Pancreas (tissue), 10 donors: Measurements from ENCODE around the gene CHSY3. TPM values are rescaled to one million over a fixed set of nuclear protein-coding genes. Genes with fewer than 3 reads are reported as not detected.
A peak's percentile ranks its signal among the peaks of the same experiment; 100 is the strongest.

ENCODE experiments used
- ATAC-seq, 4 donors: fragments of 200-7000 bp; cut with Tn5 transposase; one replicate each; pipeline versions ENCODE4 v1.8.0 to v1.9.1; 2020; ENCODE audit warnings: mild to moderate bottlenecking in 4 of 4, moderate library complexity in 4 of 4
- DNase-seq, 6 donors: peaks; one replicate each; pipeline ENCODE4 v3.0.0-alpha.2; 2020
- FAIRE-seq: peaks from 2 replicates; lab custom pipeline; 2012; peaks lifted over from hg19 to GRCh38; lab: Jason Lieb, UNC
- H3K27ac ChIP-seq, 4 donors: fragments of 200-600 bp; sonication (generic); 1 replicate in 3 of 4; 2 replicates in 1 of 4; pipeline versions ENCODE4 v1.5.0 to v1.8.0; 2020
- H3K27me3 ChIP-seq, 4 donors: fragments of 200-600 bp; one replicate each; pipeline ENCODE4 v1.8.0; 2021
- H3K36me3 ChIP-seq, 3 donors: fragments of 200-600 bp; sonication (generic) in 1 of 3; one replicate each; pipeline versions ENCODE4 v1.5.0 to v1.8.0; 2020 to 2021
- H3K4me1 ChIP-seq, 3 donors: fragments of 200-600 bp; one replicate each; pipeline ENCODE4 v1.8.0; 2021
- H3K4me3 ChIP-seq, 4 donors: fragments of 200-600 bp; sonication (generic) in 2 of 4; one replicate each; pipeline versions ENCODE4 v1.5.0 to v1.8.0; 2020 to 2021
- H3K9me3 ChIP-seq, 4 donors: fragments of 200-600 bp; one replicate each; pipeline ENCODE4 v1.8.0; 2021
- WGBS, 2 donors: extraction: QIAGEN DNeasy Blood & Tissue Kit; methylation state at CpG; one replicate each; pipeline ENCODE4 v1.1.7; 2013; 5-methylcytosine and 5-hydroxymethylcytosine counted together
- intact Hi-C, 3 donors: fragments of 100-400 bp; cut with DNase I; formaldehyde crosslinking; loops; one replicate each; pipeline versions ENCODE4 v1.11.1 to v1.14.2; 2022
- polyA plus RNA-seq, 2 donors: library from polyadenylated mRNA; stranded (reverse); fragments of 200-250 nt; gene quantifications; one replicate each; pipeline ENCODE4 v1.2.3, GENCODE V29; 2013
- total RNA-seq, 6 donors: library from RNA; stranded (reverse); fragmentation: NEBNext Ultra II Directional in 4 of 6; extraction: Animal tissue kit (Norgen Biotek cat#: 25700) in 4 of 6; gene quantifications; one replicate each; pipeline versions ENCODE4 v1.2.1 to v1.2.4, GENCODE V29; 2021 to 2023
- TF ChIP-seq, protein P1 (sequence below), 4 donors: fragments of 200-600 bp; sonication (generic) in 3 of 4; IDR thresholded peaks; one replicate each; pipeline versions ENCODE4 v1.5.0 to v1.8.0; 2021; ENCODE audit warnings: antibody characterized with exemption in 4 of 4
- donor health status: healthy with polysubstance abuse.
- donor health status: DM: no; HTN: no; CAD: no; lungs with moderate emphysema.
- donor health status: DM: no; HTN: no; CAD: no.
- donor health status: control.
- donor health status: control.
- donor health status: Bipolar disorder and iron deficiency.
- donor health status: DM: yes; HTN: yes; CAD: no.
- donor health status: DM: no; HTN: no; CAD: no.
- donor health status: DM: no; HTN: no; CAD: no.
- donor health status: DM: yes; HTN: yes; CAD: no.

Gene CHSY3
- total and polyA plus RNA-seq, 8 donors: 0.07 to 1.2 (median 0.16) TPM

DNA sequence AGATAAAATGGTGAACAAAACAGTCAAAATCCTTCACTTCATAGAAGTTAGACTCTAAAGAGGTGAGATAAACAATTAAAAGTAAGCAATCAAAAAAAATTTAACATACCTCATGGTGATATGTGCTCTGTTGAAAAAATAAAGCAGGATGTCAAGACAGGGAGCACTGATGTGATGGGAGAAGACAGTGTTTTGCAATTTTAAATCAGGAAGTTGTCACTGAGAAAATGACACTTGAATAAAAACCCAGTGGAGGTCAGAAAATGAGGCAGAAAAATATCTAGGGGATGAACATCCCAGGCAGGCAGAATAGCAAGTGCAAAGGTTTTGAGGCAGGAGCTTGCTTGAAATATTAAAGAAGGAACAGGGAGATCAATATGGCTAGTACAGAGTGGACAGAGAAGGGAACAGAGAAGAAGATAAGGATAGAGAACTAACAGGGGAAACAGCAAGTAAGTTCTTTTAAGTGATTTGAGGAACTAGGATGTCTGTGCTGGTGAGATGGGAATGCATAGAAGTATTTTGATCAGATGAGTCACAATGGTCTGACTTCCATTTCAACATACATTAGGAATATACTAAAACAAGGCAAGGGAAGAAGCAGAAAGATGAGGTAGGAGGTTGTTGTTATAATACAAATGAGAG, 130.4 kb downstream of the CHSY3 start:
- no peak for DNase-seq
- Histone ChIP-seq H3K36me3 (no peaks in the 10 kb centered on the region), H3K27ac (no peak overlapping the region), H3K9me3 (no peaks in the 10 kb centered on the region), H3K4me1 (no peaks in the 10 kb centered on the region), H3K27me3 (no peaks in the 10 kb centered on the region), H3K4me3 (no peak overlapping the region)
- ATAC-seq: peak in 2 of 4 donors; percentile 25 to 51
- FAIRE-seq: no peak
- intact Hi-C loops: no loop called here
- TF ChIP-seq, protein P1, sequence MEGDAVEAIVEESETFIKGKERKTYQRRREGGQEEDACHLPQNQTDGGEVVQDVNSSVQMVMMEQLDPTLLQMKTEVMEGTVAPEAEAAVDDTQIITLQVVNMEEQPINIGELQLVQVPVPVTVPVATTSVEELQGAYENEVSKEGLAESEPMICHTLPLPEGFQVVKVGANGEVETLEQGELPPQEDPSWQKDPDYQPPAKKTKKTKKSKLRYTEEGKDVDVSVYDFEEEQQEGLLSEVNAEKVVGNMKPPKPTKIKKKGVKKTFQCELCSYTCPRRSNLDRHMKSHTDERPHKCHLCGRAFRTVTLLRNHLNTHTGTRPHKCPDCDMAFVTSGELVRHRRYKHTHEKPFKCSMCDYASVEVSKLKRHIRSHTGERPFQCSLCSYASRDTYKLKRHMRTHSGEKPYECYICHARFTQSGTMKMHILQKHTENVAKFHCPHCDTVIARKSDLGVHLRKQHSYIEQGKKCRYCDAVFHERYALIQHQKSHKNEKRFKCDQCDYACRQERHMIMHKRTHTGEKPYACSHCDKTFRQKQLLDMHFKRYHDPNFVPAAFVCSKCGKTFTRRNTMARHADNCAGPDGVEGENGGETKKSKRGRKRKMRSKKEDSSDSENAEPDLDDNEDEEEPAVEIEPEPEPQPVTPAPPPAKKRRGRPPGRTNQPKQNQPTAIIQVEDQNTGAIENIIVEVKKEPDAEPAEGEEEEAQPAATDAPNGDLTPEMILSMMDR (IDR thresholded peaks at IDR 0.05): no peak

DNA sequence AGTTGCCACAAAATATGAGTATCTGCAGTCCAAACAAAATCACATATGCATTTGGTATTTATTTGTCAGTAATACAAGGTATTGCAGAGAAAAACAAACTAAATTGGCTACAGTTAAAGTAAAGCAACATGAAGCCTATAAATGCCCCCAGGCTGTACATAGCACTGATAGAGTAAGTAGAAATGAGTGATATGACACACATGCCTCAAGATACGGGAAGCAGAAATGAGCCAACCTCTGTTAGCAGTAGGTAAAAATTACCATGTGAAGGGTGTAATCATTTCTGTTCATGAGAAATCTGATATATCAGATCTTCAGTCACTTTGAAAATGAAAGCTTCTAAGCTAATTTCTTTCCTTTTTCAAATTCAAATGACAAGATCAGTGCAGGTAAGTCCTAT, 131.1 kb downstream of the CHSY3 start:
- DNase-seq (no peak), FAIRE-seq (no peak), ATAC-seq (no peak)
- no peaks in the 10 kb centered on the region for H3K36me3 ChIP-seq
- H3K4me3 ChIP-seq: no peak overlapping the region
- no peaks in the 10 kb centered on the region for H3K9me3 ChIP-seq
- intact Hi-C loops: no loop called here
- 70 to 71% methylated on average over 1 of the region's 1 CpG for WGBS, 2 donors
- no peaks in the 10 kb centered on the region for H3K4me1 ChIP-seq
- H3K27me3 ChIP-seq: no peaks in the 10 kb centered on the region
- TF ChIP-seq, protein P1 (IDR thresholded peaks at IDR 0.05): no peak
- H3K27ac ChIP-seq: no peak overlapping the region

DNA sequence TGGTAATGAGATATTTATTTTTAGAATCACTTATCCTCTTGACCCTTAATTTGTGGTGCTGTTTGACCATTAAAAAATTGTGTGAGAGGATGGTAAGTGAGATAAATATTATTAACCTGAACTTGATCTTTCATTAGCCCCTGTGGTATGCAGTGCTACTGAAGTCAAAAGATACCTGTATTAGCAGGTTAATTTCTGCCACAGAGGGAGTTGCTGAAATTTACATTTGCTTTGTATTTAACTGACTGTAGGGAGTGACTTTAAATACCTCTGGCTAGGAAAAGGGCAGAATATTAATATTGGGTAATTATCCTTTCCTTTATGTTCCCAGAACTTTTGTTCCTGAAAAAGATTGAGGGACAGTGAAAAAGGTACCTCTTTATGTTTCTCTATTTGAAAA, 133.6 kb downstream of the CHSY3 start:
- FAIRE-seq (no peak), DNase-seq (no peak), ATAC-seq (no peak)
- H3K36me3 ChIP-seq: no peaks in the 10 kb centered on the region
- intact Hi-C loops: no loop called here
- no peaks in the 10 kb centered on the region for H3K9me3 ChIP-seq
- H3K4me1 ChIP-seq: no peaks in the 10 kb centered on the region
- no peak overlapping the region for H3K27ac ChIP-seq
- H3K27me3 ChIP-seq: no peaks in the 10 kb centered on the region
- no peak overlapping the region for H3K4me3 ChIP-seq
- TF ChIP-seq, protein P1 (IDR thresholded peaks at IDR 0.05): no peak

DNA sequence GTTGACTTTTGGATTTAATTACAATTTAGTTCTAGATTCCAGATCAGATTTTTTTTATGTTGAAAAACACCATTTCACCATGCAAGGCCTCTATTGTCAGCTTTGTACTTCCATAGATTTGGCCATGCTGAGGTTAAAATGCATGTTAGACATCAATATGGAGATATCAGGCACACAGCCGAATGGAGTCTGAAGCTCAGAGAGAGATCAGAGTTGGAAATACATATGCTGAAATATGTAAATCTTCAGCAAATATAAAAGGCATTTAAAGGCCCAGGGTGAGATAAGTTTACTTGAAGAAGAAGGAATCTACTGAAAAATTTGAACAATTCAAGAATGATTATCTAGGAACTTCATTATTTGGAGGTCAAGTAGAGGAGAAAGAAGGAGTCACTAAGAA, 139.6 kb downstream of the CHSY3 start:
- H3K27ac ChIP-seq: no peak overlapping the region
- no peak overlapping the region for H3K4me3 ChIP-seq
- H3K9me3 ChIP-seq: no peaks in the 10 kb centered on the region
- TF ChIP-seq, protein P1 (IDR thresholded peaks at IDR 0.05): no peak
- no peak for FAIRE-seq
- H3K27me3 ChIP-seq: no peaks in the 10 kb centered on the region
- DNase-seq: no peak
- intact Hi-C loops: no loop called here
- 66 to 74% methylated on average over 1 of the region's 1 CpG for WGBS, 2 donors
- no peaks in the 10 kb centered on the region for H3K4me1 ChIP-seq
- no peak for ATAC-seq
- no peaks in the 10 kb centered on the region for H3K36me3 ChIP-seq

DNA sequence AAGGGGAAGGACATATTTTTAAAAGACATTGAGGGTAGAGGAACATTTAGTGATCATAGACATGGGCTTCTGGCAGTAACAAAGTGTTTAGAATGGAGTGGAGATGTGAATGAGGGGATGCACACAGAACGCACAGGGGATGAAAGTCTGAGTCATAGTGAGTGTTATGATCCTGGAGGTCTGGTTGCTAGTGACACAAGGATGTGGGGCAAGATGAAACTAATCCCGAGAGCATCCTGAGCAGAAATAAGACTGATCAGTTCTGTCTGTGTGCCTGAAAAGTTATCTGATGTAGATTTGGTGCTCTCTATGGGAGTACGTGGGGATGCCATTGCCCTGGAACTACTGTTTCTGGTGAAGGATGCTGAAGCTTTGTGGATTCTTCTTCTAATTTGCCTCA, 141.1 kb downstream of the CHSY3 start:
- no peaks in the 10 kb centered on the region for H3K9me3 ChIP-seq
- TF ChIP-seq, protein P1 (IDR thresholded peaks at IDR 0.05): no peak
- no peak overlapping the region for H3K4me3 ChIP-seq
- ATAC-seq: no peak
- H3K4me1 ChIP-seq: no peaks in the 10 kb centered on the region
- no peak for FAIRE-seq
- no peaks in the 10 kb centered on the region for H3K36me3 ChIP-seq
- no peak for DNase-seq
- no peaks in the 10 kb centered on the region for H3K27me3 ChIP-seq
- no peak overlapping the region for H3K27ac ChIP-seq
- intact Hi-C loops: no loop called here
- WGBS, 2 donors: 66 to 79% methylated on average over 3 of the region's 3 CpGs
